Stimulated activated CD4-positive, alpha-beta T cell treated with anti-CD3 and anti-CD28 coated beads, Interleukin-2, amount 100 ng/mL, for 48 hours (primary cell): Measurements from ENCODE around the gene TMEM11.

ENCODE experiments used
- DNase-seq, 2 donors: peaks; one replicate each; pipeline ENCODE4 v3.0.0-alpha.2; 2020

The TMEM11 gene

DNA sequence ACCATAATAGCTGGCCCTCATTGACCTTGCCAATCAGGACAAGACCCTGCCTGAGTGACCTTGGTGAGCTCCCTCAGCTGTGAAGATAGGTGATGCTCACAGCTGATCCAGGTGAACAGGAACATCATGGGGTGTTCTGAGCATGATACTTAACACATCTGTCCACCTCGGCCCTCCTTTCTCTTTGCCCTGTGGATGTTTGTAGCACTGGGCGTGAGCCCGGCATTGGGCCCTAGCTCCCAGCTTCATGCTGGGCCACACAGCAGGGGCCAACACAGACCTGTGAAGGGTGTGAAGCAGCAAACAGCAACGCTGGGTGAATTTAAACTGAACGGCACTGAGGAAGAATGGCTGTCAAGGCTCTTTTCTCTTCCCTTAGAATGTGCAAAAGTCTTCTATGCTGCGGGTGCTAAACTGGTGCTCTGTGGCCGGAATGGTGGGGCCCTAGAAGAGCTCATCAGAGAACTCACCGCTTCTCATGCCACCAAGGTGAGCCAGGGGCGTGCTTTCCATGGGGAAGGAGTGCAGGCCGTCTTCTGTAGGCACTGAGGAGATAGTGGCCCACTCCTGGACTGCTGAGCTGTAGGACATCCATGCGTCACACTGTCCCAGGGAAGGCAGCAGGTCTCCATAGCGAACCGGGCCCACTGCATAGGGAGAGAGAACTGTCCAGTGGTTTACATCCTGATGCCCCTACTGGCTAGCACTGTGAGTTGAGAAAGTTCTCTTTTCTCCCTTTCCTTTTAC, 35.9 kb downstream of the TMEM11 start:
- no peak for DNase-seq

GRCh38 chr17:21177401-21177800, 36.6 kb downstream of the TMEM11 start:
- DNase-seq = no peak

DNA sequence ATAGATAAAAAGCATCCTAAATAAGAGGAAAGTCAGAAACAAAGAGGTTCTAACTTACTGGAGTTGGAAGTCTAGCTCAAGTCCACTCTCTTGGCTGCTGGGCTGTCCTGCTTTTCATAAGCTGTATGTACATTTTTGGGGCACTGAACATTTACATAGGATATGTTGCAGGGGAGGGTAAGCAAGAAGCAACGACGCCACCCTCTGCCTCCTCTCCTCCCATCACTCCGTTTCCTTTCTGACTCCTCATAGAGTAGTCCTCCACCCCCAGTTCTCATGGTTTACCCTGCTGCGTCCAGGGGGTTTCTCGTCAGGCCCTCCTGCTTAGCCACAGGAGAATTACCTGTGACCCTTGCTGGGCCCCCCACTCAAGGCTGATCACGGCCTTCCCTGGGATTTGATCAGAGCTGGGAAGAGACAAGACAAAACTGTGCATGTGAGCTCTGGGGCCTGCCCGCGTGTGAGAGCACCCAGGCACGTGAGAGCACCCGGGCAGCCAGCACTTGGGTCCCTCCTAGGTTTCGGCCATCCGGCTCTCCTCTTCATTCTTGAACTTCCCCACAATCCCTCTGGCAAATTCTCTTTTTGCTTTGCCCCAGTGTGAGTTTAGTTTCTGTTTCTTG, 37.1 kb downstream of the TMEM11 start:
- DNase-seq = no peak

- DNase-seq = no peak
Measured at GRCh38 chr17:21174713-21175112, 39.2 kb downstream of the TMEM11 start.

GRCh38 chr17:21174186-21174585, 39.8 kb downstream of the TMEM11 start:
- DNase-seq = no peak

DNA sequence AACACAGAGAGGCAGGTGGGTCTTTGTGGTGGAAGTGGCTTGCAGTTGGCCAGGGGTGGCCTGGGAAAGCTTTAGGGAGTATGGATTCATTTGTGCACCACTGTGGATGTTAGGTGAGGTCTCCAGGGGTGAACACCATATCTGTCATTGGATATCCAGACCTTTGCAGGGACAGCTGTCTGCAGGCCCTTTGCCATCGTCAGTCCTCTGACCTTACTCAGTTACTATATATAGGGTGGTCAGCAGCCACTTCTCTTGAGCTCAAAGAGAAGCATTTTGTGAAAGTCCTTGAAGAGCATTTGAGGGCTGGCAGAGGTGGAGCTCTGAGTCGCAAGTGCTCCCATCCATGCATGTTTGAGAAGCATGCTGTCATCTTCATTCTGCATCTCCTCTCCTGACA, 40.4 kb downstream of the TMEM11 start:
- no peak for DNase-seq

DNA sequence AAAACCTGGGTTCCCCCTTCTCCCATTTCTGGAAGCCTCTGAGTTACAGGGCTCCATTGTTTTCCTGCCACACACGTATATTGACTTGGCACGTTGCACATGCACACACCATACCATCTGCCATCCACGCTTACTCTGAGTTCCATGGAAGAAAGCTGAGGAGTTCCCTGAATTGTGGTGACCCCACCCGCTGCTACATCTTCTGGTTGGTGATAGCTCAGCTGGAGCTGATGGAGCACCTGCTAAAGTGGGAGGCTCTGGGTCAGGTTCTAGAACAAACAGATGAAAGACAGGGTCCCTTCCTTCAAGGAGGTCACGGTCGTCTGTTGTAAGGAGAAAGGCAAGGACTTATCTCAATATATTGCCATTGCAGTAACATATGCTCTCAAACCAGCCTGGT, 41.1 kb downstream of the TMEM11 start:
- DNase-seq = no peak

GRCh38 chr17:21171970-21172510, 41.9 kb downstream of the TMEM11 start:
- DNase-seq = no peak

DNA sequence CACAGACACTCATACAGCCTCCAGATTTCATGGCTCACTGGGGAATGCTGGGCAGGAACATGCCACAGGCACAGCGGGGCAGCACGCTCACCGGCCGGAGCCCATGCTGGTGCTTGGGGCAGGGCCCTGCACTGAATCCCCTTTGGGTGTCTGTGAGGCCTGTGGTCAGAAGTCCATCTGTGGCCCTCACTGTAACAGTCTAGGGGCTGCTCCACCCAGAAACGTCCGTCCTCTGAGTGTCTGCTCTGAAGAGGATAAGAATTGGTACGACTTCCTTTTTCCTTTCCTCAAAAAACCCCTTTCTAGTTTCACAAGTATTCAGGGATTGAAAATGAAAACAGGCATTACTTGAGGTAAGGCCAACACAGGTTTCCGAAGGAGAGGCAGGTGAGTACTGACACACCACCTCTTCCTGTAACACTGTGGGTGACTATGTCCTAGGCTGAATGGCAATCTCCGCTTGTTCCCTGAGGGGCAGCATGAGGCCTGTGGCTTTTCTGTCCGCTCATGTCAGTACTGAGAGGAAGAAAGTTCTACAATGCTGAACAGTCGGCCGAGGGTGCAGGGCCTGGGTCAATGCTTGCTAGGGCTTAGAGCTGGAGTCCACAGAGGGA, 42.5 kb downstream of the TMEM11 start:
- DNase-seq = no peak

GRCh38 chr17:21170809-21171208, 43.2 kb downstream of the TMEM11 start:
- DNase-seq = no peak

GRCh38 chr17:21169496-21169895, 44.5 kb downstream of the TMEM11 start:
- DNase-seq = no peak

- no peak for DNase-seq
Measured at GRCh38 chr17:21168555-21168865, 45.5 kb downstream of the TMEM11 start.

- no peak for DNase-seq
Measured at GRCh38 chr17:21167303-21167702, 46.7 kb downstream of the TMEM11 start.

DNA sequence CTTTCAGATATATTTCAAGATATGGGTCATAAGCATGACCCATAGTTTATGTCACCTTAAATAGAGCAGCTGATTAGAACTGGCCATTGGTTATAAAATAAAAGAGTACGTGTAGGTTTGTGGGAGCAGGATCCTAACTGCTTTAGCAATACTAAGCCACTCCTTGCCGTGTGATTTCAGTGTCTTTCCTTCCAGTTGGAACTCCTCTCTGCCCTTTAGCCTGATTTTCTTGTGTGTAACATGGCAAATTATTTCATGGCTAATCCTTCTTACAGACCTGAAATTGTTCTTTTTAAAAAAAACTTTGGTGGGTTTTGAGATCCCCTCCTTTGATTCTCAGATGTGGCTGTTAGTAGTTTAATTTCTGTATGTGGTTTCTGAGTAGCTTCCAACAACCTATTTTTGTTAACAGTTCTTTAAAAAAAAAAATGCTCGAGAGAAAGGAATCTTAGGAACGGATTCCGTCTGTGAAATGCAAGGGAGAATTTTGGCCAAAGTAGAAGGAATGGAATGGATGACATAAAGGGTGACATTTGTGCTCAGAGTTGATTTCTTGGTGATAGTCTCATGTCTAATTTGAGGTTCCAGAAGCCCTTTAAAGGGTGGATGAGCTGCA, 47.3 kb downstream of the TMEM11 start:
- DNase-seq = no peak

- DNase-seq = no peak
Measured at GRCh38 chr17:21165922-21166594, 47.9 kb downstream of the TMEM11 start.

DNA sequence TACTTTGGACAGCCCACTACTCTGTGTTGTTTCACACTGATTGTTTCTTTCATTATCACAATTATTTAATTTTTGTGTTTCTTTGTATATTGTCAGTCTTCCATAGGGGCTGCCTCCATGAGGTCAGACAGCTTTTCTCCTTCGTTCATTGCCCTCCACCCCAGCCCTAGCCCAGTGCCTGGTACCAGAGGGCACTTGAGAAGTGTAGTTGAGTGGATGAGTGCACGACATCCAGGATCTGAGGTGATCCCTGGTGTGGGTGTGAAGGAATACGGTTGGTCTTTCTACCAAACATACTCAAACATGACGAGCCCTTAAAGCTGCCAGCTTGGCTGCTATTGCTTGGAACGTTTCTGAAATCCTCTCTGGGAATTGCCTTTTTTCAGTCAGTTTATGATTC, 49.3 kb downstream of the TMEM11 start:
- DNase-seq = no peak

DNA sequence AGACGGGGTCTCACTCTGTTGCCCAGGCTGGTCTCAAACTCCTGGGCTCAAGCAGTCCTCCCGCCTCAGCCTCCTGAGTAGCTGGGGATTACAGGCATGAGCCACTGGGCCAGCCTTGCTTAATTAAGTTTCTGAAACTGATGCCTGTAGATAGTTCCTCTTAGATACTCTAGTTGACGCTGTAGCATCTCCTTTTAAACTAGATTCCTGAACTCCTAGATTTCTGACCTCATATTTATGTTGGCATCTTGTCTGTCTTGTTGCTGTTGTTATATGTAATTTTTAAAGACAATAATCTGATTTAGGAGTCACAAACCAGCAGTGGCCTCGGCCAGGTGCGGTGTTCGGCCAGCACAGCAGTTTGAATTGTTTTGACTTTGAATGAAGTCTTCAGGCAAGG, 49.7 kb downstream of the TMEM11 start:
- DNase-seq = no peak

DNA sequence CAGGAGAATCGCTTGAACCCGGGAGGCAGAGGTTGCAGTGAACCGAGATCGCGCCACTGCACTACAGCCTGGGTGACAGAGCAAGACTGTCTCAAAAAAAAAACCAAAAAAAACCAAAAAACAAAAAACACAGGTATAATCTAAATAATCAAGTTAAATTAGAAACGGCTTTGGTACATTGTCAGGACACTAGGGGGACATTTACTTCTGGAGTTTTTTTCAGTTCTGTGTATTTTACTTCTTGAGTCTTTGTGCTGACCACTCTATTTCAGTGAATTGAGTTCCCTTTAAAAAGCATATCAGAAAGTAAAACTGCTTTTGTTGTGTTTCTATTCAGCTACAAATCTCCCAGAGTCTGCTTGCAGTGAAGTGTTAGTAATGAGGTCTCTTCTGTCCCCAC, 50.9 kb downstream of the TMEM11 start:
- DNase-seq = no peak

- DNase-seq = no peak
Measured at GRCh38 chr17:21162394-21162775, 51.6 kb downstream of the TMEM11 start.

GRCh38 chr17:21161498-21162393, 52.2 kb downstream of the TMEM11 start:
- no peak for DNase-seq

GRCh38 chr17:21160401-21160800, 53.6 kb downstream of the TMEM11 start:
- DNase-seq = no peak
